Subcutaneous abdominal adipose tissue (tissue), 5 donors: ENCODE results near the gene KCNMA1.

Experiments
- H3K27ac ChIP-seq: one replicate; pipeline ENCODE4 v1.7.0; 2013; ENCODE audit warnings: low read depth, mild to moderate bottlenecking, inconsistent platforms, low read length, moderate library complexity
- H3K27me3 ChIP-seq, 5 donors: one replicate each; pipeline ENCODE4 v1.7.0; 2013; ENCODE audit warnings: low read length in 5 of 5, inconsistent platforms in 1 of 5; ENCODE audit not compliant: control insufficient read depth in 5 of 5, insufficient read depth in 4 of 5
- H3K36me3 ChIP-seq, 5 donors: one replicate each; pipeline ENCODE4 v1.7.0; 2013; ENCODE audit warnings: low read length in 5 of 5; ENCODE audit not compliant: control insufficient read depth in 5 of 5, insufficient read depth in 5 of 5
- H3K4me1 ChIP-seq, 5 donors: one replicate each; pipeline ENCODE4 v1.7.0; 2013; ENCODE audit warnings: low read length in 5 of 5, mild to moderate bottlenecking in 3 of 5, moderate library complexity in 1 of 5; ENCODE audit not compliant: control insufficient read depth in 5 of 5, insufficient read depth in 5 of 5
- H3K4me3 ChIP-seq, 5 donors: one replicate each; pipeline ENCODE4 v1.7.0; 2013; ENCODE audit warnings: low read length in 5 of 5, low read depth in 1 of 5
- H3K9ac ChIP-seq, 5 donors: one replicate each; pipeline ENCODE4 v1.7.0; 2013; ENCODE audit warnings: low read length in 5 of 5, mild to moderate bottlenecking in 4 of 5, moderate library complexity in 3 of 5
- H3K9me3 ChIP-seq, 5 donors: one replicate each; pipeline ENCODE4 v1.7.0; 2013; ENCODE audit warnings: low read length in 5 of 5; ENCODE audit not compliant: control insufficient read depth in 5 of 5
- donor health status: healthy.
- donor health status: healthy.
- donor health status: healthy.
- donor health status: healthy.
- donor health status: healthy.

The KCNMA1 gene

GRCh38 chr10:77233466-77233865 is 404.1 kb downstream of the KCNMA1 start:
- Histone ChIP-seq H3K4me3 (no peak overlapping the region), H3K9ac (no peak overlapping the region)

GRCh38 chr10:77231884-77232610 is 405.6 kb downstream of the KCNMA1 start:
- Histone ChIP-seq H3K27me3 (no peaks in the 10 kb centered on the region), H3K4me1 (no peaks in the 10 kb centered on the region), H3K4me3 (no peak overlapping the region), H3K27ac (no peak overlapping the region), H3K9ac (no peak overlapping the region), H3K36me3 (no peaks in the 10 kb centered on the region), H3K9me3 (no peaks in the 10 kb centered on the region)

More at GRCh38 chr10:77233466-77233865, 404.1 kb downstream of the KCNMA1 start:
- H3K27ac ChIP-seq, result no peak overlapping the region
- no peaks in the 10 kb centered on the region for H3K4me1 ChIP-seq
- no peaks in the 10 kb centered on the region for H3K36me3 ChIP-seq
- H3K9me3 ChIP-seq, result no peaks in the 10 kb centered on the region
- no peaks in the 10 kb centered on the region for H3K27me3 ChIP-seq

GRCh38 chr10:77231375-77231774 is 406.2 kb downstream of the KCNMA1 start:
- Histone ChIP-seq H3K36me3 (no peaks in the 10 kb centered on the region), H3K27me3 (no peaks in the 10 kb centered on the region), H3K4me1 (no peaks in the 10 kb centered on the region), H3K4me3 (no peak overlapping the region), H3K27ac (no peak overlapping the region), H3K9ac (no peak overlapping the region), H3K9me3 (no peaks in the 10 kb centered on the region)

GRCh38 chr10:77230194-77230593 is 407.4 kb downstream of the KCNMA1 start:
- H3K36me3 ChIP-seq, result no peaks in the 10 kb centered on the region
- no peak overlapping the region for H3K4me3 ChIP-seq
- H3K27me3 ChIP-seq, result no peaks in the 10 kb centered on the region
- H3K27ac ChIP-seq, result no peak overlapping the region
- H3K4me1 ChIP-seq, result no peaks in the 10 kb centered on the region
- no peak overlapping the region for H3K9ac ChIP-seq
- H3K9me3 ChIP-seq, result no peaks in the 10 kb centered on the region

GRCh38 chr10:77229704-77230103 is 407.9 kb downstream of the KCNMA1 start:
- Histone ChIP-seq H3K36me3 (no peaks in the 10 kb centered on the region), H3K4me3 (no peak overlapping the region), H3K9ac (no peak overlapping the region), H3K27ac (no peak overlapping the region), H3K27me3 (no peaks in the 10 kb centered on the region), H3K4me1 (no peaks in the 10 kb centered on the region), H3K9me3 (no peaks in the 10 kb centered on the region)

GRCh38 chr10:77228559-77228958 is 409.0 kb downstream of the KCNMA1 start:
- Histone ChIP-seq H3K4me1 (no peaks in the 10 kb centered on the region), H3K9ac (no peak overlapping the region), H3K27ac (no peak overlapping the region), H3K36me3 (no peaks in the 10 kb centered on the region), H3K9me3 (no peaks in the 10 kb centered on the region), H3K4me3 (no peak overlapping the region), H3K27me3 (peaks cover 0 to 5% (median 0%) of the 10 kb centered on the region in 5 donors)

GRCh38 chr10:77226853-77227565 is 410.6 kb downstream of the KCNMA1 start:
- Histone ChIP-seq H3K27me3 (peaks cover 0 to 5% (median 0%) of the 10 kb centered on the region in 5 donors), H3K4me3 (no peak overlapping the region), H3K9me3 (no peaks in the 10 kb centered on the region), H3K4me1 (no peaks in the 10 kb centered on the region), H3K36me3 (no peaks in the 10 kb centered on the region), H3K27ac (no peak overlapping the region), H3K9ac (no peak overlapping the region)

- Histone ChIP-seq H3K27me3 (peaks cover 0 to 5% (median 0%) of the 10 kb centered on the region in 5 donors), H3K4me3 (no peak overlapping the region), H3K9me3 (no peaks in the 10 kb centered on the region), H3K4me1 (no peaks in the 10 kb centered on the region), H3K9ac (no peak overlapping the region), H3K27ac (no peak overlapping the region), H3K36me3 (no peaks in the 10 kb centered on the region)
Observed at GRCh38 chr10:77226452-77226851, 411.2 kb downstream of the KCNMA1 start.

- Histone ChIP-seq H3K4me1 (no peaks in the 10 kb centered on the region), H3K27ac (no peak overlapping the region), H3K9me3 (no peaks in the 10 kb centered on the region), H3K9ac (no peak overlapping the region), H3K4me3 (no peak overlapping the region), H3K27me3 (peaks cover 0 to 5% (median 0%) of the 10 kb centered on the region in 5 donors), H3K36me3 (no peaks in the 10 kb centered on the region)
Observed at GRCh38 chr10:77226020-77226419, 411.6 kb downstream of the KCNMA1 start.
